Activated CD8-positive, alpha-beta memory T cell treated with anti-CD3 and anti-CD28 coated beads for 1 hour (primary cell): ENCODE data around the gene AKAP6.
"Not testable (repeated sequence)": the region's sequence is repeated elsewhere in the genome, so short reads cannot be mapped to it uniquely, and the experiment has no call there.

Experiments used
- DNase-seq, 2 donors: peaks; one replicate each; pipeline ENCODE4 v3.0.0-alpha.2; 2020; ENCODE audit warnings: low read depth in 1 of 2; ENCODE audit errors: extremely low read depth in 1 of 2

Gene AKAP6

GRCh38 chr14:32435411-32435810, 106.3 kb downstream of the AKAP6 start:
- DNase-seq = no peak

GRCh38 chr14:32436993-32437392, 107.9 kb downstream of the AKAP6 start:
- no peak for DNase-seq

GRCh38 chr14:32438517-32438916, 109.4 kb downstream of the AKAP6 start:
- no peak for DNase-seq

- DNase-seq = no peak
Observed at GRCh38 chr14:32443890-32444661, 115.0 kb downstream of the AKAP6 start.

GRCh38 chr14:32447371-32447770, 118.3 kb downstream of the AKAP6 start:
- no peak for DNase-seq

GRCh38 chr14:32449648-32450047, 120.5 kb downstream of the AKAP6 start:
- no peak for DNase-seq

GRCh38 chr14:32450919-32451675, 122.0 kb downstream of the AKAP6 start:
- DNase-seq = no peak

- no peak for DNase-seq
Observed at GRCh38 chr14:32453857-32454810, 125.0 kb downstream of the AKAP6 start.

GRCh38 chr14:32457213-32457920, 128.3 kb downstream of the AKAP6 start:
- DNase-seq = no peak

GRCh38 chr14:32458720-32459119, 129.6 kb downstream of the AKAP6 start:
- no peak for DNase-seq

- no peak for DNase-seq
Observed at GRCh38 chr14:32460267-32460666, 131.2 kb downstream of the AKAP6 start.

- not testable (repeated sequence) for DNase-seq
Observed at GRCh38 chr14:32462553-32462952, 133.5 kb downstream of the AKAP6 start.

- DNase-seq = no peak
Observed at GRCh38 chr14:32468955-32469354, 139.9 kb downstream of the AKAP6 start.

GRCh38 chr14:32469388-32470160, 140.5 kb downstream of the AKAP6 start:
- no peak for DNase-seq

- no peak for DNase-seq
Observed at GRCh38 chr14:32470161-32470715, 141.1 kb downstream of the AKAP6 start.

GRCh38 chr14:32471181-32471580, 142.1 kb downstream of the AKAP6 start:
- no peak for DNase-seq

GRCh38 chr14:32472076-32472475, 143.0 kb downstream of the AKAP6 start:
- no peak for DNase-seq

- DNase-seq = no peak
Observed at GRCh38 chr14:32472512-32473463, 143.7 kb downstream of the AKAP6 start.
